Psoas muscle (tissue), 8 donors: ENCODE results near the gene OR2B3. TPM values are rescaled to one million over a fixed set of nuclear protein-coding genes. Genes with fewer than 3 reads are reported as not detected.
"Not testable (repeated sequence)": the region's sequence is repeated elsewhere in the genome, so short reads cannot be mapped to it uniquely, and the experiment has no call there.

Experiments
- ATAC-seq, 4 donors: fragments of 200-7000 bp; cut with Tn5 transposase; one replicate each; pipeline ENCODE4 v1.9.1; 2020; ENCODE audit warnings: moderate library complexity in 3 of 4, mild to moderate bottlenecking in 2 of 4
- DNase-seq, 2 donors: peaks; one replicate each; pipeline ENCODE4 v3.0.0-alpha.2; 2020
- H3K27ac ChIP-seq: fragments of 200-600 bp; one replicate; pipeline ENCODE4 v1.8.0; 2022
- H3K27me3 ChIP-seq, 3 donors: fragments of 200-600 bp in 1 of 3; one replicate each; pipeline versions ENCODE4 v1.6.1 to v1.8.0; 2013 to 2022; ENCODE audit warnings: low read length in 2 of 3, mild to moderate bottlenecking in 2 of 3, moderate library complexity in 1 of 3; ENCODE audit not compliant: insufficient read depth in 3 of 3
- H3K36me3 ChIP-seq, 2 donors: fragments of 200-600 bp in 1 of 2; one replicate each; pipeline versions ENCODE4 v1.6.1 to v1.8.0; 2013 to 2022; ENCODE audit warnings: low read depth in 1 of 2, mild to moderate bottlenecking in 1 of 2, moderate library complexity in 1 of 2; ENCODE audit not compliant: insufficient read depth in 1 of 2
- H3K4me1 ChIP-seq: fragments of 200-600 bp; one replicate; pipeline ENCODE4 v1.8.0; 2022
- H3K4me3 ChIP-seq: fragments of 200-600 bp; one replicate; pipeline ENCODE4 v1.8.0; 2022; ENCODE audit warnings: mild to moderate bottlenecking
- H3K9me3 ChIP-seq: fragments of 200-600 bp; one replicate; pipeline ENCODE4 v1.8.0; 2022
- CTCF ChIP-seq: fragments of 200-600 bp; IDR thresholded peaks from one replicate; pipeline ENCODE4 v1.8.0; 2022; ENCODE audit warnings: antibody characterized with exemption
- WGBS, 3 donors: extraction: QIAGEN DNeasy Blood & Tissue Kit; methylation state at CpG; one replicate each; pipeline versions ENCODE4 v1.1.6 to v1.1.7; 2013; 5-methylcytosine and 5-hydroxymethylcytosine counted together
- intact Hi-C, 2 donors: fragments of 100-400 bp; cut with DNase I; formaldehyde crosslinking; loops; one replicate each; pipeline versions ENCODE4 v1.11.0 to v1.14.2; 2022
- long read RNA-seq, 2 donors: library from polyadenylated mRNA; unstranded; transcript quantifications; one replicate each; pipeline ENCODE4 v2.0.0, GENCODE V29; 2021
- polyA plus RNA-seq, 3 donors: library from polyadenylated mRNA; stranded (reverse); fragments of 200-250 nt; gene quantifications; one replicate each; pipeline ENCODE4 v1.2.3, GENCODE V29; 2013
- total RNA-seq, 4 donors: library from RNA; stranded (reverse); fragmentation: NEBNext Ultra II Directional in 2 of 4; extraction: Animal tissue kit (Norgen Biotek cat#: 25700) in 2 of 4; gene quantifications; one replicate each; pipeline versions ENCODE4 v1.2.1 to v1.2.4, GENCODE V29; 2021 to 2023
- donor health status: healthy with polysubstance abuse.
- donor health status: DM: no; HTN: no; CAD: no; lungs with moderate emphysema.
- donor health status: Bipolar disorder and iron deficiency.
- donor health status: healthy.
- donor health status: DM: yes; HTN: yes; CAD: no.
- donor health status: DM: no; HTN: no; CAD: no.
- donor health status: DM: no; HTN: no; CAD: no.
- donor health status: DM: yes; HTN: yes; CAD: no.

Gene OR2B3
- not detected for total RNA-seq
- polyA plus RNA-seq, result not detected
- long read RNA-seq, donor 1, result 0 reads
- long read RNA-seq, donor 2, result 0 reads

- no peaks in the 10 kb centered on the region for H3K9me3 ChIP-seq
- H3K36me3 ChIP-seq, result no peaks in the 10 kb centered on the region
- intact Hi-C loops, result no loop called here
- ATAC-seq (no peak), DNase-seq (no peak)
- H3K4me1 ChIP-seq, result no peaks in the 10 kb centered on the region
- H3K27me3 ChIP-seq, result peaks cover 0 to under 1% (median 0%) of the 10 kb centered on the region in 3 donors
- TF ChIP-seq CTCF, result no peak
- no peak within 1 kb of the TSS for H3K27ac ChIP-seq
- WGBS, 3 donors, result 43 to 97% (median 94%) methylated on average over 1 of the region's 1 CpG
- no peak within 1 kb of the TSS for H3K4me3 ChIP-seq
These were observed at the start of gene OR2B3 for GRCh38 chr6:29087213-29087612. Gene OR2B3 (minus strand): TSS chr6:29087313. CDS start chr6:29087248, 65 bp downstream.

- WGBS, 3 donors, result 57 to 79% (median 71%) methylated on average over 2 of the region's 2 CpGs
These were observed 44.6 kb upstream of the OR2B3 start for GRCh38 chr6:29131691-29132090.

GRCh38 chr6:29130644-29131043 lies 43.5 kb upstream of the OR2B3 start:
- peaks cover 0 to 3% (median 0%) of the 10 kb centered on the region in 3 donors for H3K27me3 ChIP-seq
- H3K36me3 ChIP-seq, result no peaks in the 10 kb centered on the region
- H3K9me3 ChIP-seq, result no peaks in the 10 kb centered on the region
- no peak overlapping the region for H3K27ac ChIP-seq
- DNase-seq (no peak), ATAC-seq (no peak)
- no peak for TF ChIP-seq CTCF
- 79 to 90% (median 83%) methylated on average over 4 of the region's 4 CpGs for WGBS, 3 donors
- H3K4me3 ChIP-seq, result no peak overlapping the region
- no peaks in the 10 kb centered on the region for H3K4me1 ChIP-seq
- intact Hi-C loops, result no loop called here

More at GRCh38 chr6:29131691-29132090, 44.6 kb upstream of the OR2B3 start:
- ATAC-seq, result no peak
- Histone ChIP-seq H3K4me3 (no peak overlapping the region), H3K27ac (no peak overlapping the region), H3K4me1 (no peaks in the 10 kb centered on the region), H3K36me3 (no peaks in the 10 kb centered on the region), H3K9me3 (no peaks in the 10 kb centered on the region), H3K27me3 (peaks cover 0 to 3% (median 0%) of the 10 kb centered on the region in 3 donors)
- DNase-seq, result no peak
- intact Hi-C loops, result no loop called here
- TF ChIP-seq CTCF, result no peak

- ATAC-seq (no peak), DNase-seq (no peak)
- Histone ChIP-seq H3K4me1 (no peaks in the 10 kb centered on the region), H3K27me3 (peaks cover 0 to 3% (median 0%) of the 10 kb centered on the region in 3 donors), H3K27ac (no peak overlapping the region), H3K36me3 (no peaks in the 10 kb centered on the region), H3K9me3 (no peaks in the 10 kb centered on the region), H3K4me3 (no peak overlapping the region)
- 70 to 78% (median 72%) methylated on average over 15 of the region's 15 CpGs for WGBS, 3 donors
- TF ChIP-seq CTCF, result no peak
- intact Hi-C loops, result no loop called here
These were observed 42.4 kb upstream of the OR2B3 start for GRCh38 chr6:29129326-29130012.

GRCh38 chr6:29114964-29115363 lies 27.9 kb upstream of the OR2B3 start:
- H3K27me3 ChIP-seq, H3K36me3 ChIP-seq, H3K4me3 ChIP-seq, DNase-seq, H3K9me3 ChIP-seq, H3K4me1 ChIP-seq, H3K27ac ChIP-seq, intact Hi-C loops, ATAC-seq: not testable (repeated sequence)
- WGBS, 3 donors, result 88 to 92% (median 91%) methylated on average over 1 of the region's 3 CpGs
